ENCODE measurements around the gene AP3S2. TPM values are rescaled to one million over a fixed set of nuclear protein-coding genes. Genes with fewer than 3 reads are reported as not detected.

The AP3S2 gene
- total RNA-seq, 4 donors from 2014 or later = 13.2 to 106 (median 63.5) TPM

- Histone ChIP-seq H3K27me3 (no peaks in the 10 kb centered on the region), H3K27ac (no peak overlapping the region), H3K9me3 (no peaks in the 10 kb centered on the region), H3K4me3 (no peak overlapping the region), H3K36me3 (no peaks in the 10 kb centered on the region), H3K4me1 (peaks cover 0 to 11% (median 2%) of the 10 kb centered on the region in 4 donors)
- TF ChIP-seq POLR2A (IDR thresholded peaks at IDR 0.05) = no peak
- TF ChIP-seq CTCF (IDR thresholded peaks at IDR 0.05) = no peak
- DNase-seq = no peak
Measured at GRCh38 chr15:89916660-89917059, 22.9 kb upstream of the AP3S2 start.

- Histone ChIP-seq H3K4me3 (peak within 1 kb of the TSS; percentile 45 to 95 (median 70)), H3K36me3 (peaks cover 0 to 12% (median 0%) of the 10 kb centered on the region in 3 donors), H3K4me1 (peaks cover 0 to 15% (median 2%) of the 10 kb centered on the region in 4 donors), H3K9me3 (no peaks in the 10 kb centered on the region), H3K27me3 (no peaks in the 10 kb centered on the region), H3K27ac (peak within 1 kb of the TSS; percentile 70 to 97 (median 89))
- DNase-seq = peak in 2 of 3 donors; percentile 71 to 80
- peak in 1 of 6 experiments; percentile 15 for TF ChIP-seq CTCF (IDR thresholded peaks at IDR 0.05)
- no peak for TF ChIP-seq POLR2A (IDR thresholded peaks at IDR 0.05)
Measured at GRCh38 chr15:89912674-89913396, 19.0 kb upstream of the AP3S2 start, which contains the start of gene ARPIN. Gene ARPIN, minus strand, starts transcription at chr15:89912952. Its CDS starts 117 bp downstream, at chr15:89912835.

GRCh38 chr15:89912145-89912673 lies 18.4 kb upstream of the AP3S2 start:
- H3K27me3 ChIP-seq = no peaks in the 10 kb centered on the region
- H3K4me3 ChIP-seq = peak overlapping the region; percentile 45 to 95 (median 70)
- TF ChIP-seq CTCF (IDR thresholded peaks at IDR 0.05) (no peak), POLR2A (IDR thresholded peaks at IDR 0.05) (peak; percentile 50 to 60)
- no peaks in the 10 kb centered on the region for H3K9me3 ChIP-seq
- H3K27ac ChIP-seq = peak overlapping the region; percentile 70 to 97 (median 89)
- DNase-seq = peak in 2 of 3 donors; percentile 70 to 80
- H3K4me1 ChIP-seq = peaks cover 0 to 15% (median 2%) of the 10 kb centered on the region in 4 donors
- peaks cover 0 to 12% (median 0%) of the 10 kb centered on the region in 3 donors for H3K36me3 ChIP-seq

GRCh38 chr15:89910891-89911626 lies 17.3 kb upstream of the AP3S2 start:
- Histone ChIP-seq H3K27ac (no peak overlapping the region), H3K27me3 (no peaks in the 10 kb centered on the region), H3K9me3 (no peaks in the 10 kb centered on the region), H3K4me3 (no peak overlapping the region), H3K36me3 (peaks cover 0 to 17% (median 0%) of the 10 kb centered on the region in 3 donors), H3K4me1 (peaks cover 0 to 15% (median 2%) of the 10 kb centered on the region in 4 donors)
- peak in 1 of 3 donors; percentile 42 for DNase-seq
- TF ChIP-seq POLR2A (IDR thresholded peaks at IDR 0.05) = no peak
- TF ChIP-seq CTCF (IDR thresholded peaks at IDR 0.05) = no peak

- Histone ChIP-seq H3K9me3 (no peaks in the 10 kb centered on the region), H3K36me3 (peaks cover 0 to 22% (median 0%) of the 10 kb centered on the region in 3 donors), H3K27me3 (no peaks in the 10 kb centered on the region), H3K4me1 (peaks cover 0 to 15% (median 2%) of the 10 kb centered on the region in 4 donors), H3K4me3 (no peak overlapping the region), H3K27ac (no peak overlapping the region)
- DNase-seq = peak in 1 of 3 donors; percentile 29
- TF ChIP-seq CTCF (IDR thresholded peaks at IDR 0.05) (no peak), POLR2A (IDR thresholded peaks at IDR 0.05) (no peak)
Measured at GRCh38 chr15:89909611-89910010, 15.8 kb upstream of the AP3S2 start.

Data from Peyer's patch (tissue), 4 donors.